Measurements from ENCODE around the gene DCST1. TPM values are rescaled to one million over a fixed set of nuclear protein-coding genes. Genes with fewer than 3 reads are reported as not detected.

The DCST1 gene
- total and polyA plus RNA-seq, 12 donors = not detected

GRCh38 chr1:155004352-155005075, 29.1 kb upstream of the DCST1 start:
- no peaks in the 10 kb centered on the region for H3K9me3 ChIP-seq (replicated peaks in 1 of 3)
- 18 to 25% (median 20%) methylated on average over 5 of the region's 5 CpGs for WGBS, 4 donors
- H3K27me3 ChIP-seq = no peaks in the 10 kb centered on the region
- peak in 2 of 7 donors; percentile 32 to 37 for DNase-seq
- peaks cover 54 to 57% of the 10 kb centered on the region in 2 donors for H3K4me1 ChIP-seq (replicated peaks in 1 of 2)
- peak overlapping the region in 3 of 4 donors; percentile 64 to 87 (median 73) for H3K4me3 ChIP-seq
- intact Hi-C loops (cut with DNase I) = loop anchor here in 1 of 2 donors (5.0 kb wide), 1 partner anchor 37 kb away; no protein-coding TSS in a partner anchor
- H3K36me3 ChIP-seq (replicated peaks in 1 of 2) = no peaks in the 10 kb centered on the region
- TF ChIP-seq POLR2A (IDR thresholded peaks at IDR 0.05) = no peak
- TF ChIP-seq CTCF (IDR thresholded peaks at IDR 0.05) = no peak
- peak overlapping the region; percentile 80 to 99 (median 96) for H3K27ac ChIP-seq

GRCh38 chr1:155005076-155006011, 28.3 kb upstream of the DCST1 start:
- TF ChIP-seq CTCF (IDR thresholded peaks at IDR 0.05) = no peak
- peak; percentile 19 to 80 for TF ChIP-seq POLR2A (IDR thresholded peaks at IDR 0.05)
- Histone ChIP-seq H3K9me3 (replicated peaks in 1 of 3) (no peaks in the 10 kb centered on the region), H3K27me3 (no peaks in the 10 kb centered on the region), H3K27ac (peak overlapping the region; percentile 80 to 99 (median 96)), H3K4me1 (replicated peaks in 1 of 2) (peaks cover 46 to 52% of the 10 kb centered on the region in 2 donors), H3K36me3 (replicated peaks in 1 of 2) (no peaks in the 10 kb centered on the region), H3K4me3 (peak overlapping the region in 2 of 4 donors; percentile 64 to 73)
- intact Hi-C loops (cut with DNase I) = no loop called here
- DNase-seq = peak; percentile 89 to 95 (median 93)
- 23 to 30% (median 28%) methylated on average over 9 to 17 of the region's 17 CpGs for WGBS, 4 donors

- intact Hi-C loops (cut with DNase I) = no loop called here
- H3K4me1 ChIP-seq (replicated peaks in 1 of 2) = peaks cover 59 to 65% of the 10 kb centered on the region in 2 donors
- 34 to 63% (median 43%) methylated on average over 2 of the region's 2 CpGs for WGBS, 4 donors
These were observed 27.0 kb upstream of the DCST1 start for GRCh38 chr1:155006601-155007101.

More at GRCh38 chr1:155006601-155007101, 27.0 kb upstream of the DCST1 start:
- DNase-seq = peak in 3 of 7 donors; percentile 15 to 61 (median 34)
- peak overlapping the region in 1 of 4 donors; percentile 41 for H3K4me3 ChIP-seq
- no peaks in the 10 kb centered on the region for H3K27me3 ChIP-seq
- no peaks in the 10 kb centered on the region for H3K36me3 ChIP-seq (replicated peaks in 1 of 2)
- peak overlapping the region in 4 of 5 donors; percentile 87 to 99 (median 96) for H3K27ac ChIP-seq
- no peaks in the 10 kb centered on the region for H3K9me3 ChIP-seq (replicated peaks in 1 of 3)
- TF ChIP-seq CTCF (IDR thresholded peaks at IDR 0.05) (no peak), POLR2A (IDR thresholded peaks at IDR 0.05) (no peak)
